B cell (primary cell): ENCODE data around the gene TMEM86B. TPM values are rescaled to one million over a fixed set of nuclear protein-coding genes. Genes with fewer than 3 reads are reported as not detected.

Experiments
- ATAC-seq: fragments of 200-7000 bp; cut with Tn5 transposase; one replicate; pipeline ENCODE4 v1.10.0; 2021; ENCODE audit warnings: low read depth, mild to moderate bottlenecking, moderate number of reproducible peaks, moderate library complexity
- CTCF ChIA-PET: fragments of 350-600 bp; sonication (Branson Sonifier 250); formaldehyde crosslinking; loops from one replicate; lab custom pipeline; 2021; ENCODE audit warnings: antibody characterized with exemption, inconsistent platforms; lab: Charles Lee
- POLR2A ChIA-PET: fragments of 350-600 bp; sonication (Branson Sonifier 250); formaldehyde crosslinking; loops from one replicate; lab custom pipeline; 2021; ENCODE audit warnings: antibody characterized with exemption; lab: Charles Lee
- DNase-seq: peaks from one replicate; pipeline ENCODE4 v3.0.0; 2013
- H2AFZ ChIP-seq: 2 replicates; pipeline ENCODE4 v1.6.1; 2012; ENCODE audit warnings: mild to moderate bottlenecking, low read depth, low read length; ENCODE audit not compliant: insufficient read depth, poor library complexity, severe bottlenecking
- H3K27ac ChIP-seq, 2 donors: 1 replicate in 1 of 2; 2 replicates in 1 of 2; pipeline ENCODE4 v1.5.1; 2012 to 2013; ENCODE audit warnings: low read length in 2 of 2, mild to moderate bottlenecking in 2 of 2, moderate library complexity in 1 of 2
- H3K27me3 ChIP-seq, 4 experiments: fragments of 200-600 bp in 1 of 4; sonication (generic) in 1 of 4; replicated peaks in 1 of 4; 1 replicate in 2 of 4; 2 replicates in 2 of 4; pipeline versions ENCODE4 v1.6.1 to v1.7.0; 2013 to 2016; ENCODE audit warnings: low read length in 3 of 4, mild to moderate bottlenecking in 2 of 4, mixed read lengths in 1 of 4, moderate library complexity in 1 of 4; ENCODE audit not compliant: insufficient read depth in 4 of 4, control insufficient read depth in 3 of 4; ENCODE audit errors: control extremely low read depth in 1 of 4
- H3K36me3 ChIP-seq, 2 experiments: replicated peaks in 1 of 2; 1 replicate in 1 of 2; 2 replicates in 1 of 2; pipeline versions ENCODE4 v1.6.1 to v1.7.1; 2013; ENCODE audit warnings: low read length in 1 of 2; ENCODE audit not compliant: insufficient read depth in 2 of 2, control insufficient read depth in 1 of 2; ENCODE audit errors: control extremely low read depth in 1 of 2, extremely low read depth in 1 of 2
- H3K4me1 ChIP-seq, 2 donors: fragments of 200-600 bp in 1 of 2; sonication (generic) in 1 of 2; 1 replicate in 1 of 2; 2 replicates in 1 of 2; pipeline versions ENCODE4 v1.5.1 to v1.6.1; 2013 to 2017; ENCODE audit warnings: low read length in 2 of 2; ENCODE audit not compliant: control insufficient read depth in 2 of 2, insufficient read depth in 2 of 2
- H3K4me2 ChIP-seq: replicated peaks from 2 replicates; pipeline ENCODE3; 2012; ENCODE audit warnings: mild to moderate bottlenecking, low read depth, low read length; ENCODE audit not compliant: poor library complexity, severe bottlenecking
- H3K4me3 ChIP-seq, 5 experiments: fragments of 200-600 bp in 1 of 5; sonication (generic) in 1 of 5; 1 replicate in 3 of 5; 2 replicates in 2 of 5; pipeline versions ENCODE4 v1.5.1 to v1.7.0; 2011 to 2016; ENCODE audit warnings: low read length in 4 of 5, mild to moderate bottlenecking in 4 of 5, low read depth in 2 of 5, control low read depth in 1 of 5, moderate library complexity in 1 of 5; ENCODE audit not compliant: insufficient read depth in 1 of 5; ENCODE audit errors: control extremely low read depth in 1 of 5, extremely low read depth in 1 of 5
- H3K79me2 ChIP-seq: fragments of 200-600 bp; sonication (generic); one replicate; pipeline ENCODE4 v1.6.0; 2016; ENCODE audit warnings: low read length; ENCODE audit not compliant: control insufficient read depth, insufficient read depth
- H3K9ac ChIP-seq: fragments of 200-600 bp; sonication (generic); 2 replicates; pipeline ENCODE4 v1.6.1; 2017; ENCODE audit warnings: mild to moderate bottlenecking, low read length, moderate library complexity
- H3K9me3 ChIP-seq, 3 donors: one replicate each; pipeline versions ENCODE4 v1.6.1 to v1.7.1; 2013; ENCODE audit warnings: low read length in 2 of 3; ENCODE audit not compliant: control insufficient read depth in 2 of 3, insufficient read depth in 1 of 3; ENCODE audit errors: control extremely low read depth in 1 of 3
- H4K20me1 ChIP-seq: 2 replicates; pipeline ENCODE4 v1.6.0; 2012; ENCODE audit warnings: mild to moderate bottlenecking, low read length; ENCODE audit not compliant: insufficient read depth, control insufficient read depth, poor library complexity, severe bottlenecking
- H3K27ac Mint-ChIP-seq: one replicate; pipeline ENCODE4 v1.8.0; 2021; ENCODE audit warnings: mixed read lengths
- H3K27me3 Mint-ChIP-seq: one replicate; pipeline ENCODE4 v1.8.0; 2021; ENCODE audit warnings: mixed read lengths
- H3K4me1 Mint-ChIP-seq: one replicate; pipeline ENCODE4 v1.8.0; 2021; ENCODE audit warnings: mixed read lengths
- H3K4me3 Mint-ChIP-seq: one replicate; pipeline ENCODE4 v1.8.0; 2021; ENCODE audit warnings: mixed read lengths
- H3K9me3 Mint-ChIP-seq: one replicate; pipeline ENCODE4 v1.8.0; 2022; ENCODE audit warnings: mixed read lengths; ENCODE audit not compliant: insufficient read depth
- EZH2 ChIP-seq: IDR thresholded peaks from 2 replicates; pipeline ENCODE4 v1.6.1; 2012; ENCODE audit warnings: borderline replicate concordance, low read depth, mild to moderate bottlenecking, moderate library complexity, low read length; ENCODE audit not compliant: insufficient read depth, poor library complexity, severe bottlenecking
- WGBS: methylation state at CpG from one replicate; pipeline ENCODE4 v1.1.5; 2013; ENCODE audit warnings: missing lambda C conversion rate; ENCODE audit not compliant: insufficient coverage; 5-methylcytosine and 5-hydroxymethylcytosine counted together
- intact Hi-C: fragments of 100-400 bp; cut with micrococcal nuclease; formaldehyde crosslinking; loops from one replicate; pipeline ENCODE4 v1.10.0; 2022
- polyA plus RNA-seq: library from polyadenylated mRNA; depleted of rRNA; stranded (reverse); fragments of >200 nt; gene quantifications from 2 replicates; pipeline ENCODE4 v1.2.3, GENCODE V29; 2012
- total RNA-seq, 2 donors: library from RNA; stranded (reverse); fragments of 120-200 nt in 1 of 2; gene quantifications; 1 replicate in 1 of 2; 2 replicates in 1 of 2; pipeline versions ENCODE4 v1.2.3 to v1.2.4, GENCODE V29; 2013 to 2022
- TF ChIP-seq, protein P1 (sequence below): fragments of 200-600 bp; IDR thresholded peaks from one replicate; pipeline ENCODE4 v1.8.0; 2022; ENCODE audit warnings: antibody characterized with exemption, mild to moderate bottlenecking

TMEM86B gene
- total and polyA plus RNA-seq, 2 donors (not counting 1 experiment from before 2014, with no cell fraction given), result 13.6 to 20.7 TPM

DNA sequence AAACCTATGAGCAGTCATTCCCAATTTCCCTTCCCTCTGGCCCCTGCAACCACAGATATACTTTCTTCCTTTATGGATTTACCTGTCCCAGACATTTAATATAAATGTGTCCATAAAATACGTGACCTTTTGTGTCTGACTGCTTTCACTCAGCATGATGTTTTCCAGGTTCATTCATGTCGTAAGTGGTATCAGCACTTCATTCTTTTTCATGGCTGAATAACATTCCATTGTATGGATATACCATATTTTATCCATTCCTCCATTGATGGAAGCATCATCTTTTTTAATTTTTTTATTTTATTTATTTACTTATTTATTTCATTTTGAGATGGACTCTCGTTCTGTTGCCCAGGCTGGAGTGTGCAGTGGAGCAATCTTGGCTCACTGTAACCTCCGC is 38.3 kb upstream of the TMEM86B start:
- intact Hi-C loops, result no loop called here
- no peak overlapping the region for H3K9ac ChIP-seq
- H3K27me3 Mint-ChIP-seq, result no peaks in the 10 kb centered on the region
- no peak overlapping the region for H3K4me3 ChIP-seq
- H3K27ac Mint-ChIP-seq, result no peak overlapping the region
- no peaks in the 10 kb centered on the region for H3K9me3 Mint-ChIP-seq
- H3K27me3 ChIP-seq, result no peaks in the 10 kb centered on the region
- no peak for ATAC-seq
- H3K4me1 Mint-ChIP-seq, result peaks cover 10% of the 10 kb centered on the region
- 100% methylated on average over 1 of the region's 4 CpGs for WGBS
- H3K4me2 ChIP-seq, result no peak overlapping the region
- ChIA-PET CTCF (no interaction called here), POLR2A (interaction anchor here (0.7 kb wide), 1 partner anchor 22 kb away, joined by 3 read pairs; no protein-coding TSS in a partner anchor)
- H3K4me3 Mint-ChIP-seq, result no peak overlapping the region
- peaks cover 0 to 6% of the 10 kb centered on the region in 2 experiments for H3K36me3 ChIP-seq
- no peaks in the 10 kb centered on the region for H3K9me3 ChIP-seq
- TF ChIP-seq, protein P1, sequence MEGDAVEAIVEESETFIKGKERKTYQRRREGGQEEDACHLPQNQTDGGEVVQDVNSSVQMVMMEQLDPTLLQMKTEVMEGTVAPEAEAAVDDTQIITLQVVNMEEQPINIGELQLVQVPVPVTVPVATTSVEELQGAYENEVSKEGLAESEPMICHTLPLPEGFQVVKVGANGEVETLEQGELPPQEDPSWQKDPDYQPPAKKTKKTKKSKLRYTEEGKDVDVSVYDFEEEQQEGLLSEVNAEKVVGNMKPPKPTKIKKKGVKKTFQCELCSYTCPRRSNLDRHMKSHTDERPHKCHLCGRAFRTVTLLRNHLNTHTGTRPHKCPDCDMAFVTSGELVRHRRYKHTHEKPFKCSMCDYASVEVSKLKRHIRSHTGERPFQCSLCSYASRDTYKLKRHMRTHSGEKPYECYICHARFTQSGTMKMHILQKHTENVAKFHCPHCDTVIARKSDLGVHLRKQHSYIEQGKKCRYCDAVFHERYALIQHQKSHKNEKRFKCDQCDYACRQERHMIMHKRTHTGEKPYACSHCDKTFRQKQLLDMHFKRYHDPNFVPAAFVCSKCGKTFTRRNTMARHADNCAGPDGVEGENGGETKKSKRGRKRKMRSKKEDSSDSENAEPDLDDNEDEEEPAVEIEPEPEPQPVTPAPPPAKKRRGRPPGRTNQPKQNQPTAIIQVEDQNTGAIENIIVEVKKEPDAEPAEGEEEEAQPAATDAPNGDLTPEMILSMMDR, result no peak
- no peak for TF ChIP-seq EZH2
- no peak overlapping the region for H3K27ac ChIP-seq
- DNase-seq, result no peak
- no peak overlapping the region for H2AFZ ChIP-seq
- peaks cover 6% of the 10 kb centered on the region for H4K20me1 ChIP-seq
- H3K4me1 ChIP-seq, result no peaks in the 10 kb centered on the region
- H3K79me2 ChIP-seq, result peaks cover 64% of the 10 kb centered on the region

DNA sequence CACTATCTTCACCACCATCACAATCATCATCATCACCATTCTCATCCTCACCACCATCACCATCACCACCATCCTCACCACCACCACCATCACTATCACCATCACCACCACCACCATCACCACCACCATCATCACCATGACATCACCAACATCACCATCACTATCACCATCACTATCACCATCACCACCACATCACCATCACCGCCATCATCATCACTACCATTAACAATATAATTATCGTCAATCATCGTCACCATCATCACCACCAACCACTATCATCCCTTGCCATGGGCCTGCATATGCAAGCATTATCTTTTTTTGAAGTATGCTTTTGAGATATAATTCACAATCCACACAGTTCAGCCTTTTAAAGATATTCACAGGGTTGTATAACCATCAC is 37.8 kb upstream of the TMEM86B start:
- ATAC-seq (no peak), DNase-seq (no peak)
- Histone ChIP-seq H3K9me3 (no peaks in the 10 kb centered on the region), H3K36me3 (peaks cover 0 to 6% of the 10 kb centered on the region in 2 experiments), H3K4me1 (no peaks in the 10 kb centered on the region), H3K79me2 (peaks cover 64% of the 10 kb centered on the region), H3K4me2 (no peak overlapping the region), H3K27me3 (no peaks in the 10 kb centered on the region), H3K9ac (no peak overlapping the region), H2AFZ (no peak overlapping the region), H3K4me3 (no peak overlapping the region), H3K27ac (no peak overlapping the region), H4K20me1 (peaks cover 2% of the 10 kb centered on the region)
- Mint-ChIP-seq H3K4me3 (no peak overlapping the region), H3K9me3 (no peaks in the 10 kb centered on the region), H3K27me3 (no peaks in the 10 kb centered on the region), H3K4me1 (peaks cover 10% of the 10 kb centered on the region), H3K27ac (no peak overlapping the region)
- ChIA-PET POLR2A (no interaction called here), CTCF (no interaction called here)
- no CpG with 5 or more reads among the region's 3 CpGs for WGBS
- intact Hi-C loops, result no loop called here
- TF ChIP-seq, protein P1, result no peak
- no peak for TF ChIP-seq EZH2
